Stimulated activated CD8-positive, alpha-beta memory T cell treated with anti-CD3 and anti-CD28 coated beads, Interleukin-12 subunit alpha, Interleukin-12 subunit beta, amount 100 ng/mL, for 4 hours (primary cell): Measurements from ENCODE around the gene ABCA13.

ENCODE experiments used
- DNase-seq: peaks from one replicate; pipeline ENCODE4 v3.0.0-alpha.2; 2020; ENCODE audit warnings: low read depth

ABCA13 gene

DNA sequence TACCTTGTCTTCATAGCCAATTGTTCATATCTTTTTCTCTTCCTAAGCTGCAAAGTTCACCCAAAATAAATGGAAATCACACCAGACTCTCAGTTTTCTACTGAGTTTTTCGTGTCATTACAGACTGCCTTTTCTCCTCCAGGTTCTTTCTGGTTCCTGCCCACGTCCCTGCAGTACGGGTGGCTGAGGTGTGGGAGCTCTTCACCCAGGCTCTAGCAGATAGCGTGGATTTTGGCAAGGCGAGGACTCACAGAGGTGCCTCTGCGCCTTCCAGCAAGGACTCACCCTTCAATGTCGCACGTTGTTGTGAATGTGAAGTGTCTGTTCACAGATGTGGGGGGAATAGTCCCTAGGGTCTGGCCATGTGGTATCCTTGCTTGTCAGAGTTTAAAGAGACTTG, 71.6 kb downstream of the ABCA13 start:
- DNase-seq = no peak

- no peak for DNase-seq
These were observed 73.6 kb downstream of the ABCA13 start for GRCh38 chr7:48244864-48245271.

DNA sequence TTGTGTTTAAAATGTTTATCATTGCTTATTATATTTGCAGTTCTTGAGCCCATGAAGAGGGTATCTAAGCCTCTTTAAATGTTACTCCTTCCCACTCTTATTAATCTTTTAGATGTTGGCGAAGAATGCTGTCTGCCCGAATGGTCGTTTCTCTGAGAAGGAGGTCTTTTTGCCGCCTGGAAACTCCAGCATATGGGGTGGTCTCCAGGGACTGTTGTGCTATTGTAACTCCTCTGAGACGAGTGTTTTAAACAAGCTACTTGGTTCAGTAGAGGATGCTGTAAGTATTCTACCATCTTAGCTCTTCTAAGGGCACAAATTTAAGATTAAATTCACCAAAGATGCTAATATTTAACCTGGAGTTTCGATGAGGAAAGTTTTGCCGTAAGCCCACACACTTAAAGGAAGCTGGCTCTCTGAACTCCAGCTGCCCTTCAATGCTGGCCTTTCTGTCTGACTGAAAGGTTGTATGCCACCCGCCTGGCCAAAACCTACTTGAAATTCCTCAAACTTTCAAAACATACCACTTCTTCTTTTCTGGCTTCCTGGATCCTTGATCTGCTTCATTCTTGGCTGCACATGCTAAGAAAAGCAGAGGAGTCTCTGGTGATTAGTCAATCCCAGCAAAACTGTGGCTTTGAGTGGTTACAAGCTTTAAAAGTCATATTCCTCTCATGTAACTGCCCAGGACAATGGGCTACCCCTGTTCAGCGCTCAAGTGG, 74.7 kb downstream of the ABCA13 start:
- DNase-seq = no peak

- DNase-seq = no peak
These were observed 77.9 kb downstream of the ABCA13 start for GRCh38 chr7:48249166-48249565.

- no peak for DNase-seq
These were observed 79.2 kb downstream of the ABCA13 start for GRCh38 chr7:48250441-48250951.

DNA sequence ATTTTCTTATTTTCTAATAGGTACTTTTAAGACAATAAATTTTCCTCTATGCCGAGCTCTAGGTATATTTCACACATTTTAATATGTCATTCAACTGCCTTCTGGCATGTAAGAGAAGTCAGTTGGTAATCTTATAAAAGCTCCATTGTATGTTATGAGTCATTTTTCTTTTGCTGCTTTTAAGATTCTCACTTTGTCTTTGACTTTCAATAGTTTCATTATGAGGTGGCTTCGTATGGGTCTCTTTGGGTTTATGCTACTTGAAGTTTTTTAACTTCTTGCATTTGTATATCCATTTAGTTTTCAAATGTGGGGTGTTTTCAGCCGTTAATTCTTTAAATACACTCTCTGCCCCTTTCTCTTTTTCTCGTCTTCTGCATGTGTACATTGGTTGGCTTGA, 80.5 kb downstream of the ABCA13 start:
- DNase-seq = no peak

DNA sequence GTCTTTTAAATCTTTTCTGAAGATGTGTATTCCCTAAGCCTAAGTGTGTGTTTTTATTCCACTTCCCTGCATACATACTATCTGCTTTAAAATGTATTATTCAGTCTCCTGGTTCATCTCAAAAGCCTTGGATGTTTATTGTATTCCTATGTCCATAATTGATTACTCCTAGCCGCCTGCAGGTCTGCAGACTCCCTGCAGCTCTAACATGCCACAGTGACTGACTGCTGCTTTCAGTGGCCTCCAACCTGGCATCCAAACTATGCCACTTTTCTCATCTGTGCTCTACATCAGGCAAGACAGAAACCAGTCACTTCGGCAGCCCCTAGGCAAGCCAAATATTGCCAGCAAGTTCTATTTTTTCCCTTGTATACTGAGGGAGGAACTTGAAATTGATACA, 81.7 kb downstream of the ABCA13 start:
- DNase-seq = no peak

DNA sequence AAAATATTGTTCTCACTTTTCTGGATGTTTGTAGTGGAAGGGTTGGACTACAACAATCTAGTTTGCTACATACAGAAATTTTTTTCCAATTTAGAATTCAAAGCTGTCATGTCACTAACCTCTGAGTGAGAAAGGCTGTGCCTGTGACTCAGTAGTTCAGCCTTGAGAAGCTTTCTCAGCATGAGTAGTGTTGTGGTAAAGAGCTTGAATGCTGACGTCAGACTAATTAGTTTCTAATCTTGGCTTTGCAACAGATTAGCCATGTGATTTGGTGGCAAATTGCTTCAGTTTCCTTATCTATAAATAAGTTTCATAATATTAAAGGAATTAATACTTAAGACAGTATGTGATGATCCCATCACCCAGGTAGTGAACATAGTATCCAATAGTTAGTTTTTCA, 83.8 kb downstream of the ABCA13 start:
- DNase-seq = no peak

DNA sequence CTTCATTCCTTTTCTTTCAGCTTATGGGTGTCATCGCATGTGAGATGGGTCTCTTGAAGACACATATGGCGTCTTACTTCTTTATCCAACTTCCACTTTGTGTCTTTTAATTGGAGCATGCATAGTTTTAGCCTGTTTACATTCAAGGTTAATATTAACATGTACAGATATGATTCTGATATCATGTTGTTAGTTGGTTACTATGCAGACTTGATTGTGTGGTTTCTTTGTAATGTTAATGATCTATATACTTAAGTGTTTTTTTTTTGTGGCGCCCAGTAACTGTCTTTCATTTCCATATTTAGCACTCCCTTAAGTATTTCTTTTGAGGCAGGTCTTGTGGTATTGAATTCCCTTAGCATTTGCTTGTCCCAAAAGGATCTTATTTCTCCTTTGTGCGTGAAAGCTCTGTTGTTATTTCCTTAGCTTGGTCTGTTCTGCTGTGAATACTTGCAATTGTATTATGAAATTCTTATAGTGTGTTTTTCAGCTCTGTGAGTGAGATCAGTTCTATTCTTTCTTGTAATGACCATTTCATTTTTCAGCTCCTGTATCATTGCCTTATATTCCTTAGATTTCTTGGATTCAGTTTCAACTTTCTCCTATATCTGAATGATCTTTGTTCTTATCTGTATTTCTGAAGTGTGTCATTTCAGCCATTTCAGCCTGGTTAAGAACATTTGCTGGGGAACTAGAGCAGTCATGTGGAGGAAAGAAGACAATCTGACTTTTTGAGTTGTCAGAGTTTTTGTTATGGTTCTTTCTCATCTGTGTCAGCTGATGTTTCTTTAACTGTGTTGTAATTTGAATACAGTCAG, 88.4 kb downstream of the ABCA13 start:
- no peak for DNase-seq

GRCh38 chr7:48261696-48262095, 90.4 kb downstream of the ABCA13 start:
- no peak for DNase-seq

DNA sequence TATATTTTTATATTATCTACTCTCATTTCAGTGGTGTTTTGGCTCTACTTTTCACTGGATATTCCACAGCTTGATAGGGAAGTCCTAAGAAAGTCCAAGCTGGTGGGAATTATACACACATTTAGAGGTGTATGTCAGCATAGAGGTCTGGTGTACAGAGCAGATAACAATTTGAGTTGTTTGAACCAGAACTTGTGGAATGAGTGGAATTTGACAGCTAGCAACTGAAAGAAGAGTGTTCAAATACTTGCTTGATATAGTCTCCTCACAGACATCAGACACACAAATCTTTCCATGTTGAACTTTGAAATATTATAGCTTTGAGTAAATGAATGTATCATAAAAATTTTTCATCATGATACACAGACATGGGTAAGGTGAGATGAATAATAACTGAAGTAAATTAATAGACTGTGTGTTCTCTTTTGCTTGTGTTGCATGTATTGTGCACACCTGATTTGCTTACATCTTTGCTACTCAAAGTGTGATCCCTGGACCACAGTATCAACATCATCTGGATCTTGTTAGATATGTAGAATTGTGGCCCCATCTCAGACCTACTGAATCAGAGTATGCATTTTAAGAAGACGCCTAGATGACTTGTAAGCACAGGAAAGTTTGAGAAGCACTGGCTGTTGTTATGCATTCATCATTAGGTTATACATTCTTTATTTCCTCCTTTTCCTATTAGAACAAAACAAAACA, 91.5 kb downstream of the ABCA13 start:
- DNase-seq = no peak

DNA sequence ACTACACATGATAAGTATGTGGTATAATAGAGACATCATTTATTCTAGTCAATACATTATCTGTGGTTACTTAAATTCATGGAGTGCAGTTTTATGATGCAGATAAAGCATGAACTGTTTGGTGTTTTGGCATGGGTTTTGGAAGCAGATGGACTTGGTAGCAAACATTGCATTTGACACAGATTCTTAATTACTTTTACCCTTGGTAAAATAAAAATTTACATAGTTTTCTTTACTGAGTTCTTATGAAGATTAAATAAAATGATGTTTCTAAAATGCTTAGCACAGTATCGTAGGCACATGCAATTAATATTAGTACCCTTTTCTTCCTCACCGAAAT, 92.0 kb downstream of the ABCA13 start:
- DNase-seq = no peak

DNA sequence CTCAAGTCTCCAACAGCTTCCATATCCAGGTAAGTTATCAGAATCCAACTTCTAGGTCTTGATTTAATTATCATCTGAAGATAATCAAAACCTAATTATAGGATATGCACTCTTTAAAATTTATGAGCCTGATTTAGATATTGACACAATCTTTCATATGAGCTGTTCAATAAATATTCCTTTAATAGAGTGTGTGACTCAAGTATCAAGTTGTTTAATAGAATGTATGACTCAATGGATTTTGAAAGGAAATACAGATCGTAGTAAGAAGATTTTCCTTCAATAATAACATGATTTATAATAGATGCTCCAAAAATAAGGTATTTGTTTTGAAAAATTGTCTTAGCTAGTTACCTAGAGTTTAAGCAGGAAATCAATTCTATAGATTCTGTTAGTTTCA, 97.8 kb downstream of the ABCA13 start:
- no peak for DNase-seq

- no peak for DNase-seq
These were observed 103.4 kb downstream of the ABCA13 start for GRCh38 chr7:48274662-48275061.

GRCh38 chr7:48279420-48279819, 108.2 kb downstream of the ABCA13 start:
- no peak for DNase-seq

GRCh38 chr7:48280100-48280499, 108.8 kb downstream of the ABCA13 start:
- DNase-seq = no peak

- DNase-seq = no peak
These were observed 114.1 kb downstream of the ABCA13 start for GRCh38 chr7:48285373-48285772.

DNA sequence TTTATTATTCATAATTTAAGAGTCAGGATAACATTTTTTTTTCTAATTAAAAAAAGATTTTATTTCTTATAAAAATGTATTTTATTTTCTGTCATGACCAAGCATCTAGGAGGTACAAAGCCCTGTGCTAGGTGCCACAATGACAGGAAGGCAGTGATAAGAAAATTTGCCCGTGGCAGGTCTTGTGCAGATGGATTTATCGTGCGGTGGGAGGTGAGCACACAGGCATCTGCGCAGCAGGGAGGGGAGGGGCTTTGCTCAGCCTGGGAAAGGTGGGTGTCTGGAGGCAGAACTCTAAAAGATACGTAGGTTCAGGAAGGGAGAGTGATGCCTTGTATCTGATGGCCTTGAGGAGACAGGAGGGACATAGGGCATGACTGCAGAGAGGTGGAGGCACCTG, 115.6 kb downstream of the ABCA13 start:
- DNase-seq = no peak

- no peak for DNase-seq
These were observed 118.4 kb downstream of the ABCA13 start for GRCh38 chr7:48289656-48290055.

DNA sequence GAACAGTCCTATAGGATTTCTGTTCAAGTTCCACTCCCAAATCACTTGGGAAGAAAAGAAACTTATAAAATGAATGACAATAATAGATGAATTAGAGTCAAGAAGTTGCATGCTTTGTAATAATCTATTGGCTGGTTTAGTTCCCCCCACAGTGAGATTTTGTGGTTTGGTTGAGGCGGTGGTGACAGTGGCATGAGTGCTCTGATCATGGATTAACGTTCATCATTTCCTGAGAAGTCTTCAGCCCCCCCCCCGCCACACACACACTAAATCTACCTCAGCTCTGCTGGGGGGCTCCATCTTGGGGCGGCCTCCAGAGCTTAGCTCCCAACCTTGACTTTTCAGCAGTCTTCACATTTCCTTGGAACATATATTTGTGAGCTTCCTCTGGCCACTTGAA, 121.7 kb downstream of the ABCA13 start:
- DNase-seq = no peak

DNA sequence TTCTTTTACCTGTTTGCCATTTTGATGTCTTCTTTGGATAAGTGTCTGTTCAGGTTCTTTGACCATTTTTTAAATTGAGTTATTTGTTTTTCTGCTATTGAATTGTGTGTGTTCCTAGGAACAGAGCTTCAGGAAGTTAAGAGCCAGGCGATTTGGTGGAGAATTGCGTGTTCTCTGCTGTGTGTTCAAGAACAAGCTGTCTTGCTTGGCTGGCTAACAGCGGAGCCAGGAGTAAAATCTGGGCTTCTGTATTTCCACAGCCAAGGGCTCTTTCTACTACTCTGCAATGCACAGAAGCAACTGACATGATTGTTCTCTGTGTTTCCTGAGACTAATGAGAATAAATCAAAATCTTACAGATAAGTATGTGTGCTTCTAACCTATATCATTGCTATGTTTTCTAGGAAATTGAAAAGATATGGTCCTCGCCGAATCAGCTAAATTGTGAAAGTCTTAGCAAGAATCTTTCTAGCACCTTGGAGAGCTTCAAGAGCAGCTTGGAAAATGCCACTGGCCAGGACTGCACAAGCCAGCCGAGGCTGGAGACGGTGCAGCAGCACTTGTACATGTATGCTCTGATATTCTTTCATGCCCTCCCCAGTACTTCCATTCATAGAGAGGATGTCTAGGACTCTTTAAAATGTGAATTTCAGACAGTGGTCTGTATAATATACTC, 124.2 kb downstream of the ABCA13 start:
- no peak for DNase-seq

- DNase-seq = no peak
These were observed 125.7 kb downstream of the ABCA13 start for GRCh38 chr7:48296966-48297365.
